ENCODE results near the gene SPEN.

Gene SPEN

DNA sequence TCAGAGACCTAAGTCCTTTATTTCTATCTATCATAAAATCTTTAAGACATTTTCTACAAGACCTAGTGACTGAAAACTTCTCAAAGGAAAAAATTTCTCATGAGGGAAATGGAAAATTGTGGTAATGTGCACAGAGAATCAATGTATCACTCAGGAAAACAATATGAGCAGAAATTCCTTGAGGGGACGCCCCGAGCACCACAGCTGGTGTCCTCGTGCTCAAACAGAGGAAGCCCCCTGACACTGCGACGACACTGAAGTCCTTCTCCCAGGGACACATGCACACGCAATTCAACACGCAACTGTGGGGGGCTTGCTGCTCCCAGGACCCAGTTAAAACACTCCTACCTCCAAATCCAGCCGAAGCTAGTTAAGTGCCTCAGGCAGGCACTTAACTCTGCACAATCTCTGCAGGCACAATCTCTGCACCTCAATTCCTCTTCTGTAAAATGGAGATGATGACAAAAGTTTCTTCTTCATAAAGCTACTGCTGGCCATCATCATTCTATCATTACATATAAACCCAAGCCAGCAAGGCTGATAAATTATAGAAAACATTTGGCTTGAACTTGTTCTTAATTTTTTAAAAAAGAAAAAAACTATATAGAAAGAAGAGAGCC, 112.4 kb downstream of the SPEN start:
- Histone ChIP-seq H3K79me2 (ENCODE audit: insufficient read depth, low read length) (peaks cover 72% of the 10 kb centered on the region), H3K27me3 (ENCODE audit: insufficient read depth, low read length, poor library complexity, severe bottlenecking) (no peaks in the 10 kb centered on the region), H3K9me2 (replicated peaks; ENCODE audit: low read depth, low read length) (no peaks in the 10 kb centered on the region), H3K4me2 (ENCODE audit: low read depth, low read length, poor library complexity, severe bottlenecking) (no peak overlapping the region), H3K9ac (ENCODE audit: low read depth, low read length, poor library complexity, severe bottlenecking) (no peak overlapping the region), H4K20me1 (ENCODE audit: insufficient read depth, low read length, poor library complexity, severe bottlenecking) (peaks cover 11% of the 10 kb centered on the region), H3F3A (ENCODE audit: low read depth) (no peaks in the 10 kb centered on the region), H3K9me3 (ENCODE audit: insufficient read depth, low read depth, low read length) (no peaks in the 10 kb centered on the region), H2AFZ (ENCODE audit: low read length) (no peak overlapping the region), H3K4me3 (ENCODE audit: low read length, poor library complexity, severe bottlenecking) (no peak overlapping the region), H3K4me1 (ENCODE audit: insufficient read depth, low read length, poor library complexity, severe bottlenecking) (no peaks in the 10 kb centered on the region), H3K36me3 (ENCODE audit: insufficient read depth, low read length) (peaks cover 8% of the 10 kb centered on the region; the same call in 1 of the 2 replicates)
- no peak for TF ChIP-seq EZH2phosphoT487 (IDR thresholded peaks at IDR 0.05; ENCODE audit: borderline replicate concordance)
- TF ChIP-seq, protein P1, sequence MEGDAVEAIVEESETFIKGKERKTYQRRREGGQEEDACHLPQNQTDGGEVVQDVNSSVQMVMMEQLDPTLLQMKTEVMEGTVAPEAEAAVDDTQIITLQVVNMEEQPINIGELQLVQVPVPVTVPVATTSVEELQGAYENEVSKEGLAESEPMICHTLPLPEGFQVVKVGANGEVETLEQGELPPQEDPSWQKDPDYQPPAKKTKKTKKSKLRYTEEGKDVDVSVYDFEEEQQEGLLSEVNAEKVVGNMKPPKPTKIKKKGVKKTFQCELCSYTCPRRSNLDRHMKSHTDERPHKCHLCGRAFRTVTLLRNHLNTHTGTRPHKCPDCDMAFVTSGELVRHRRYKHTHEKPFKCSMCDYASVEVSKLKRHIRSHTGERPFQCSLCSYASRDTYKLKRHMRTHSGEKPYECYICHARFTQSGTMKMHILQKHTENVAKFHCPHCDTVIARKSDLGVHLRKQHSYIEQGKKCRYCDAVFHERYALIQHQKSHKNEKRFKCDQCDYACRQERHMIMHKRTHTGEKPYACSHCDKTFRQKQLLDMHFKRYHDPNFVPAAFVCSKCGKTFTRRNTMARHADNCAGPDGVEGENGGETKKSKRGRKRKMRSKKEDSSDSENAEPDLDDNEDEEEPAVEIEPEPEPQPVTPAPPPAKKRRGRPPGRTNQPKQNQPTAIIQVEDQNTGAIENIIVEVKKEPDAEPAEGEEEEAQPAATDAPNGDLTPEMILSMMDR (conservative IDR thresholded peaks at IDR 0.05; ENCODE audit: low read length), result no peak

GRCh38 chr1:15960808-15961207, 113.3 kb downstream of the SPEN start:
- no peak for TF ChIP-seq EZH2phosphoT487 (IDR thresholded peaks at IDR 0.05; ENCODE audit: borderline replicate concordance)
- TF ChIP-seq, protein P1 (conservative IDR thresholded peaks at IDR 0.05; ENCODE audit: low read length), result no peak
- Histone ChIP-seq H3K9me2 (replicated peaks; ENCODE audit: low read depth, low read length) (no peaks in the 10 kb centered on the region), H3F3A (ENCODE audit: low read depth) (no peaks in the 10 kb centered on the region), H4K20me1 (ENCODE audit: insufficient read depth, low read length, poor library complexity, severe bottlenecking) (peaks cover 19% of the 10 kb centered on the region), H3K27me3 (ENCODE audit: insufficient read depth, low read length, poor library complexity, severe bottlenecking) (no peaks in the 10 kb centered on the region), H3K9ac (ENCODE audit: low read depth, low read length, poor library complexity, severe bottlenecking) (no peak overlapping the region), H2AFZ (ENCODE audit: low read length) (no peak overlapping the region), H3K79me2 (ENCODE audit: insufficient read depth, low read length) (peaks cover 73% of the 10 kb centered on the region), H3K4me1 (ENCODE audit: insufficient read depth, low read length, poor library complexity, severe bottlenecking) (no peaks in the 10 kb centered on the region), H3K9me3 (ENCODE audit: insufficient read depth, low read depth, low read length) (no peaks in the 10 kb centered on the region), H3K4me3 (ENCODE audit: low read length, poor library complexity, severe bottlenecking) (no peak overlapping the region), H3K36me3 (ENCODE audit: insufficient read depth, low read length) (peaks cover 15% of the 10 kb centered on the region; the same call in 1 of the 2 replicates), H3K4me2 (ENCODE audit: low read depth, low read length, poor library complexity, severe bottlenecking) (no peak overlapping the region)

DNA sequence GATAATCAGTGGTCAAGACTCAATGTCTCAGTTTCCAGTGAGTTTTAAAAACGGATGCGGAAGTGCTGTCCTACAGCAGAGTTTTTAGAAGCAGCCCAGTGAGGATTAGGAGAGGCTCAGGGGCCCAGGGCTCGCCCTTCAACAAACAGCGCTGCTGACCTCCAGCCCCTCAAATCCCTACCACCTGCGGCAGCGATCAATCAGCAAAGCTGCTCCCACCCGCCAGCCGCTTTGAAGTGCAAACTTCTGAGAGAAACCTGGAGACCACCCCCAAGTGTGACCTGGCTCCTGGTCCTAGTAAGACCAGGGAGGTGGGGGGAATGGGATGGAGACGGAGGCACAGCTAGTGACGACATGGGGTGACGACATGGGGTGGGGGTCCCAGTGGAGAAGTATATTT, 114.0 kb downstream of the SPEN start:
- H3K36me3 ChIP-seq (ENCODE audit: insufficient read depth, low read length), result peaks cover 15% of the 10 kb centered on the region; the same call in 1 of the 2 replicates
- H3K9me3 ChIP-seq (ENCODE audit: insufficient read depth, low read depth, low read length), result no peaks in the 10 kb centered on the region
- no peaks in the 10 kb centered on the region for H3K27me3 ChIP-seq (ENCODE audit: insufficient read depth, low read length, poor library complexity, severe bottlenecking)
- TF ChIP-seq, protein P1 (conservative IDR thresholded peaks at IDR 0.05; ENCODE audit: low read length), result no peak
- TF ChIP-seq EZH2phosphoT487 (IDR thresholded peaks at IDR 0.05; ENCODE audit: borderline replicate concordance), result no peak
- no peak overlapping the region for H3K4me3 ChIP-seq (ENCODE audit: low read length, poor library complexity, severe bottlenecking)
- H4K20me1 ChIP-seq (ENCODE audit: insufficient read depth, low read length, poor library complexity, severe bottlenecking), result peaks cover 23% of the 10 kb centered on the region
- H3K9ac ChIP-seq (ENCODE audit: low read depth, low read length, poor library complexity, severe bottlenecking), result no peak overlapping the region
- no peaks in the 10 kb centered on the region for H3F3A ChIP-seq (ENCODE audit: low read depth)
- no peak overlapping the region for H3K4me2 ChIP-seq (ENCODE audit: low read depth, low read length, poor library complexity, severe bottlenecking)
- no peaks in the 10 kb centered on the region for H3K9me2 ChIP-seq (replicated peaks; ENCODE audit: low read depth, low read length)
- H2AFZ ChIP-seq (ENCODE audit: low read length), result no peak overlapping the region
- H3K4me1 ChIP-seq (ENCODE audit: insufficient read depth, low read length, poor library complexity, severe bottlenecking), result peaks cover 3% of the 10 kb centered on the region
- peaks cover 73% of the 10 kb centered on the region for H3K79me2 ChIP-seq (ENCODE audit: insufficient read depth, low read length)
